ENCODE results near the gene SAG. TPM values are rescaled to one million over a fixed set of nuclear protein-coding genes. Genes with fewer than 3 reads are reported as not detected.

The SAG gene
- total and polyA plus RNA-seq, 5 experiments from 2014 or later, result 1.2 TPM; not detected in 4

- Mint-ChIP-seq H3K4me1 (peaks cover 58 to 94% (median 91%) of the 10 kb centered on the region in 4 donors), H3K4me3 (peak overlapping the region; percentile 73 to 88 (median 80)), H3K27ac (peak overlapping the region; percentile 91 to 96 (median 93)), H3K9me3 (no peaks in the 10 kb centered on the region), H3K36me3 (peaks cover 0 to 41% (median 14%) of the 10 kb centered on the region in 3 donors), H3K27me3 (no peaks in the 10 kb centered on the region)
- peak; percentile 70 to 80 for ATAC-seq
- POLR2A ChIA-PET, result interaction anchor here (0.9 to 7.0 kb wide), 13 partner anchors 9 to 118 kb away, joined by 3 to 49 read pairs (median 7); partner anchors contain the start of gene DGKD
- peak; percentile 35 to 83 (median 61) for DNase-seq
Measured at GRCh38 chr2:233385489-233386044, 78.0 kb downstream of the SAG start.

GRCh38 chr2:233386382-233387041, 78.9 kb downstream of the SAG start:
- DNase-seq (no peak), ATAC-seq (no peak)
- Mint-ChIP-seq H3K27me3 (no peaks in the 10 kb centered on the region), H3K27ac (peak overlapping the region; percentile 91 to 96 (median 93)), H3K9me3 (no peaks in the 10 kb centered on the region), H3K4me3 (peak overlapping the region; percentile 73 to 88 (median 80)), H3K4me1 (peaks cover 48 to 88% (median 83%) of the 10 kb centered on the region in 4 donors), H3K36me3 (peaks cover 0 to 45% (median 20%) of the 10 kb centered on the region in 3 donors)
- POLR2A ChIA-PET, result interaction anchor here (0.9 to 7.0 kb wide), 10 partner anchors 10 to 119 kb away, joined by 3 to 49 read pairs (median 9); no protein-coding TSS in a partner anchor

- Mint-ChIP-seq H3K27ac (peak overlapping the region; percentile 89 to 96 (median 92)), H3K27me3 (no peaks in the 10 kb centered on the region)
- POLR2A ChIA-PET, result interaction anchor here (0.6 to 7.0 kb wide), 8 partner anchors 9 to 120 kb away, joined by 3 to 49 read pairs (median 4); no protein-coding TSS in a partner anchor
Measured at GRCh38 chr2:233387225-233387624, 79.6 kb downstream of the SAG start.

GRCh38 chr2:233387667-233388528, 80.3 kb downstream of the SAG start:
- Mint-ChIP-seq H3K36me3 (peaks cover 0 to 51% (median 22%) of the 10 kb centered on the region in 3 donors), H3K9me3 (no peaks in the 10 kb centered on the region), H3K4me3 (peak overlapping the region in 9 of 10 donors; percentile 2 to 88 (median 79)), H3K4me1 (peaks cover 44 to 82% (median 72%) of the 10 kb centered on the region in 4 donors), H3K27me3 (no peaks in the 10 kb centered on the region), H3K27ac (peak overlapping the region; percentile 89 to 96 (median 92))
- ATAC-seq, result peak; percentile 55 to 64
- POLR2A ChIA-PET, result interaction anchor here (0.6 to 7.0 kb wide), 9 partner anchors 8 to 120 kb away, joined by 3 to 49 read pairs (median 3); no protein-coding TSS in a partner anchor
- peak in 6 of 10 donors; percentile 26 to 77 (median 58) for DNase-seq

More at GRCh38 chr2:233387225-233387624, 79.6 kb downstream of the SAG start:
- DNase-seq (no peak), ATAC-seq (no peak)
- H3K4me3 Mint-ChIP-seq, result peak overlapping the region; percentile 64 to 88 (median 80)
- H3K9me3 Mint-ChIP-seq, result no peaks in the 10 kb centered on the region
- peaks cover 50 to 83% (median 78%) of the 10 kb centered on the region in 4 donors for H3K4me1 Mint-ChIP-seq
- peaks cover 0 to 51% (median 22%) of the 10 kb centered on the region in 3 donors for H3K36me3 Mint-ChIP-seq

GRCh38 chr2:233389601-233390125, 82.0 kb downstream of the SAG start:
- no peak for ATAC-seq
- Mint-ChIP-seq H3K4me3 (peak overlapping the region in 4 of 10 donors; percentile 11 to 50 (median 28)), H3K4me1 (peaks cover 38 to 66% (median 59%) of the 10 kb centered on the region in 4 donors), H3K36me3 (peaks cover 0 to 66% (median 22%) of the 10 kb centered on the region in 3 donors), H3K9me3 (no peaks in the 10 kb centered on the region), H3K27me3 (no peaks in the 10 kb centered on the region), H3K27ac (peak overlapping the region; percentile 56 to 87 (median 82))
- POLR2A ChIA-PET, result interaction anchor here (0.7 to 7.0 kb wide), 5 partner anchors 9 to 1734 kb away, joined by 3 to 49 read pairs (median 3); partner anchors contain the start of gene DGKD
- no peak for DNase-seq

- peaks cover 0 to 2% (median 0%) of the 10 kb centered on the region in 9 donors for H3K9me3 Mint-ChIP-seq
- DNase-seq (no peak), ATAC-seq (no peak)
- H3K4me1 Mint-ChIP-seq, result peaks cover 30 to 65% (median 58%) of the 10 kb centered on the region in 4 donors
- H3K27ac Mint-ChIP-seq, result peak overlapping the region in 7 of 10 donors; percentile 31 to 97 (median 87)
- H3K36me3 Mint-ChIP-seq, result peaks cover 0 to 71% (median 14%) of the 10 kb centered on the region in 3 donors
- POLR2A ChIA-PET, result interaction anchor here (0.6 to 1.1 kb wide), 4 partner anchors 8 to 328 kb away, joined by 3 to 4 read pairs (median 3); no protein-coding TSS in a partner anchor
- peak overlapping the region in 2 of 10 donors; percentile 16 to 23 for H3K4me3 Mint-ChIP-seq
- H3K27me3 Mint-ChIP-seq, result no peaks in the 10 kb centered on the region
Measured at GRCh38 chr2:233395687-233396086, 88.1 kb downstream of the SAG start.

Other genes starting within 250 kb of the SAG start
- gene INPP5D, start 247.5 kb upstream of the SAG start, total RNA-seq, result 100 to 1,000 TPM; 123 to 124 TPM
- gene INPP5D, start 247.5 kb upstream of the SAG start, polyA plus RNA-seq, result 10 to 100 TPM; 36.4 to 88.3 (median 44.7) TPM
- gene ATG16L1, start 56.1 kb upstream of the SAG start, total RNA-seq, result 10 to 100 TPM; 76.4 to 78.5 TPM
- 10 to 100 TPM; 12.4 to 19.3 (median 15.7) TPM for gene ATG16L1, start 56.1 kb upstream of the SAG start, polyA plus RNA-seq
- gene DGKD, start 46.7 kb downstream of the SAG start, total RNA-seq, result 100 to 1,000 TPM; 300 to 315 TPM
- gene DGKD, start 46.7 kb downstream of the SAG start, polyA plus RNA-seq, result 10 to 100 TPM; 29.3 to 44.5 (median 31.6) TPM

Measured in naive thymus-derived CD8-positive, alpha-beta T cell (primary cell).